NCI-H2029 treated with DMSO at 0.1 percent for 48 hours (cell line): Measurements from ENCODE around the gene SRMS.
"Not testable (repeated sequence)": the region's sequence is repeated elsewhere in the genome, so short reads cannot be mapped to it uniquely, and the experiment has no call there.

Source experiments
- DNase-seq: peaks from one replicate; lab custom pipeline; 2025; lab: John Stamatoyannopoulos, UW

Gene SRMS

GRCh38 chr20:63578224-63579016, 30.9 kb upstream of the SRMS start:
- DNase-seq = no peak

GRCh38 chr20:63577317-63577894, 29.9 kb upstream of the SRMS start:
- peak; percentile 37 for DNase-seq

GRCh38 chr20:63576311-63576710, 28.8 kb upstream of the SRMS start:
- DNase-seq = no peak

- DNase-seq = no peak
Observed at GRCh38 chr20:63574829-63575743, 27.5 kb upstream of the SRMS start.

- peak; percentile 11 for DNase-seq
Observed at GRCh38 chr20:63574156-63574828, 26.7 kb upstream of the SRMS start, which contains the start of gene HELZ2. Gene HELZ2 (minus strand): TSS chr20:63574239. CDS start chr20:63572385, 1,854 bp downstream.

- DNase-seq = no peak
Observed at GRCh38 chr20:63573647-63574131, 26.1 kb upstream of the SRMS start.

GRCh38 chr20:63572788-63573646, 25.5 kb upstream of the SRMS start:
- no peak for DNase-seq

- no peak for DNase-seq
Observed at GRCh38 chr20:63572071-63572787, 24.7 kb upstream of the SRMS start.

GRCh38 chr20:63571087-63571478, 23.5 kb upstream of the SRMS start:
- not testable (repeated sequence) for DNase-seq

GRCh38 chr20:63570281-63571086, 22.9 kb upstream of the SRMS start:
- DNase-seq = no peak

GRCh38 chr20:63568986-63569949, 21.7 kb upstream of the SRMS start:
- DNase-seq = no peak

GRCh38 chr20:63568170-63568981, 20.8 kb upstream of the SRMS start:
- no peak for DNase-seq

GRCh38 chr20:63567386-63568169, 20.0 kb upstream of the SRMS start:
- DNase-seq = no peak

GRCh38 chr20:63567136-63567385, 19.5 kb upstream of the SRMS start:
- no peak for DNase-seq

GRCh38 chr20:63566395-63567135, 19.0 kb upstream of the SRMS start:
- no peak for DNase-seq
